ENCODE results near the gene CDK5RAP3.
A peak's percentile ranks its signal among the peaks of the same experiment; 100 is the strongest.

CDK5RAP3 gene

GRCh38 chr17:48025904-48026501 is 55.1 kb downstream of the CDK5RAP3 start:
- Histone ChIP-seq H3K4me3 (replicated peaks; ENCODE audit: insufficient read depth, low read length) (peak overlapping the region; percentile 52; the same call in 1 of the 2 replicates), H3K27ac (replicated peaks) (no peak overlapping the region), H3K27me3 (ENCODE audit: insufficient read depth, poor library complexity, severe bottlenecking) (no peaks in the 10 kb centered on the region)
- TF ChIP-seq REST (IDR thresholded peaks at IDR 0.05; ENCODE audit: insufficient replicate concordance, low read depth): no peak
- TF ChIP-seq SPI1 (IDR thresholded peaks at IDR 0.05; ENCODE audit: borderline replicate concordance, low read depth): no peak
- no peak for TF ChIP-seq GABPA (IDR thresholded peaks at IDR 0.05; ENCODE audit: low read depth)
- no peak for TF ChIP-seq CTCF (IDR thresholded peaks at IDR 0.05; ENCODE audit: insufficient read depth, low read length)
- no peak for DNase-seq (ENCODE audit: low read depth in 1 of 2, low spot score in 1 of 2)

DNA sequence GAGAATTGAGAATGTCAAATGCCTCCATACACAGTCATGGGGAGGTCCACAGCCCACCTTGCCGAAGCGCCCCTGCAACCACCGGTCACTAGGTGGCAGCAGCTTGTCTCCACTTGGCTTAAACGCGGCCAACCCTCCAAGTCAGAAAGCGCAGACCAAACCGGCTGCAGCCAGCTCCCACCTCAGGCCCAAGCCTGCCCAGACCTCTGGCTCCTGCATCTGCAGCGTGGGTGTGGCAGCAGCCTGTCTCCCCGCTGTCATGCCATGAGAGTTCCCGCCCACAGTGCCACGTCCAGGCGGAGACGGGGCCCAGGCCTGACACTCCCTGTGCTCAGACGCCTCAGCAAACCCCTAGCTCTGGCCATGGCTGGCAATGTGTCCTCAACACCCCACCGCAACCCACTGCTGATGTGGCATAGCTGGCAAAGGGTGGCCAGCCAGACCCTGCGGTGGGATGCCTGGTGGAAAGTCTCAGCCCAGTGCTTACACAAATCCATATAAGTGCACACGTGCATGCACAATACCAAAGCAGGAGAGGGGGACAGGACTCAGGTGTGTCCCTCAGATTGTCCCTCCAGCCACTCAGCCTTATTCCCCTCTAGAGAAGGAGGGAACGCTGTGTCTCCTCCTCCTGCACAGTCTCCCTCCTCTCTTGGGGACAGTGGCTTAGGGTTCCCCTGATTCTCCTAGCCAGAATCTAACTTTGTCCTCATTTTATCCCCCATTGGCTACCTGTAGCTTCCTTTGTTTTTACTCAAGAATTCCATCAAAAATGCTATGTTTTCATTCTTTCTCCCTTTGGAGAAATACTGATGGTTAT is 55.8 kb downstream of the CDK5RAP3 start:
- peak; percentile 75 to 79 for DNase-seq (ENCODE audit: low read depth in 1 of 2, low spot score in 1 of 2)
- H3K27me3 ChIP-seq (ENCODE audit: insufficient read depth, poor library complexity, severe bottlenecking): no peaks in the 10 kb centered on the region
- no peak for TF ChIP-seq GABPA (IDR thresholded peaks at IDR 0.05; ENCODE audit: low read depth)
- TF ChIP-seq REST (IDR thresholded peaks at IDR 0.05; ENCODE audit: insufficient replicate concordance, low read depth): no peak
- TF ChIP-seq POLR2AphosphoS5 (IDR thresholded peaks at IDR 0.05; ENCODE audit: low read depth): no peak
- TF ChIP-seq CTCF (IDR thresholded peaks at IDR 0.05; ENCODE audit: insufficient read depth, low read length): peak; percentile 92
- no peak for TF ChIP-seq SPI1 (IDR thresholded peaks at IDR 0.05; ENCODE audit: borderline replicate concordance, low read depth)
- H3K4me3 ChIP-seq (replicated peaks; ENCODE audit: insufficient read depth, low read length): no peak overlapping the region
- no peak overlapping the region for H3K27ac ChIP-seq (replicated peaks)

- H3K4me3 ChIP-seq (replicated peaks; ENCODE audit: insufficient read depth, low read length): no peak overlapping the region
- no peak overlapping the region for H3K27ac ChIP-seq (replicated peaks)
- DNase-seq (ENCODE audit: low read depth in 1 of 2, low spot score in 1 of 2): no peak
- no peak for TF ChIP-seq POLR2AphosphoS5 (IDR thresholded peaks at IDR 0.05; ENCODE audit: low read depth)
- no peak for TF ChIP-seq CTCF (IDR thresholded peaks at IDR 0.05; ENCODE audit: insufficient read depth, low read length)
- no peak for TF ChIP-seq REST (IDR thresholded peaks at IDR 0.05; ENCODE audit: insufficient replicate concordance, low read depth)
- TF ChIP-seq SPI1 (IDR thresholded peaks at IDR 0.05; ENCODE audit: borderline replicate concordance, low read depth): no peak
- no peak for TF ChIP-seq GABPA (IDR thresholded peaks at IDR 0.05; ENCODE audit: low read depth)
- peaks cover 5% of the 10 kb centered on the region for H3K27me3 ChIP-seq (ENCODE audit: insufficient read depth, poor library complexity, severe bottlenecking)
These were observed 56.5 kb downstream of the CDK5RAP3 start for GRCh38 chr17:48027322-48027981.

All from HL-60 (cell line).